Muscle layer of duodenum (tissue), 2 donors: ENCODE measurements around the gene CPTP.
"Not testable (repeated sequence)": the region's sequence is repeated elsewhere in the genome, so short reads cannot be mapped to it uniquely, and the experiment has no call there.

ENCODE experiments used
- H3K27ac ChIP-seq: one replicate; pipeline ENCODE4 v1.7.0; 2013; ENCODE audit warnings: mild to moderate bottlenecking, low read length
- H3K27me3 ChIP-seq: one replicate; pipeline ENCODE4 v1.7.0; 2013; ENCODE audit warnings: low read depth, mild to moderate bottlenecking, control low read depth, low read length
- H3K36me3 ChIP-seq, 2 donors: one replicate each; pipeline ENCODE4 v1.7.0; 2013; ENCODE audit warnings: low read length in 2 of 2, control low read depth in 1 of 2, mild to moderate bottlenecking in 1 of 2; ENCODE audit not compliant: insufficient read depth in 2 of 2, control insufficient read depth in 1 of 2
- H3K4me1 ChIP-seq, 2 donors: one replicate each; pipeline ENCODE4 v1.7.0; 2013; ENCODE audit warnings: low read length in 2 of 2, mild to moderate bottlenecking in 2 of 2, control low read depth in 1 of 2, moderate library complexity in 1 of 2; ENCODE audit not compliant: insufficient read depth in 2 of 2, control insufficient read depth in 1 of 2
- H3K4me3 ChIP-seq, 2 donors: one replicate each; pipeline ENCODE4 v1.7.0; 2013; ENCODE audit warnings: low read length in 2 of 2, low read depth in 1 of 2, mild to moderate bottlenecking in 1 of 2
- H3K9me3 ChIP-seq, 2 donors: one replicate each; pipeline ENCODE4 v1.7.0; 2013; ENCODE audit warnings: low read length in 2 of 2, control low read depth in 1 of 2, mild to moderate bottlenecking in 1 of 2; ENCODE audit not compliant: control insufficient read depth in 1 of 2
- donor health status: healthy.

Gene CPTP

DNA sequence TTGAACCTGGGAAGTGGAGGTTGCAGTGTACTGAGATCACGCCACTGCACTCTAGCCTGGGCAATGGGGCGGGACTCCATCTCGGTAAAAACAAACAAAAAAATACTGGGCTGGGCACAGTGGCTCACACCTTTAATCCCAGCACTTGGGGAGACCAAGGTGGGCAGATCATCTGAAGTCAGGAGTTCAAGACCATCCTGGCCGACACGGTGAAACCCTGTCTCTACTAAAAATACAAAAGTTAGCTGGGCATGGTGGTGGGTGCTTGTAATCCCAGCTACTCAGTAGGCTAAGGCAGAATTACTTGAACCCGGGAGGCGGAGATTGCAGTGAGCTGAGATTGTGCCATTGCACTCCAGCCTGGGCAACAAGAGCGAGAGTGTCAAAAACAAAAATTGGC is 8.4 kb upstream of the CPTP start:
- H3K27ac ChIP-seq, H3K9me3 ChIP-seq, H3K4me3 ChIP-seq, H3K27me3 ChIP-seq: not testable (repeated sequence)
- peaks cover 19 to 60% of the 10 kb centered on the region in 2 donors for H3K36me3 ChIP-seq
- peaks cover 0 to 25% of the 10 kb centered on the region in 2 donors for H3K4me1 ChIP-seq

- Histone ChIP-seq H3K27me3 (no peaks in the 10 kb centered on the region), H3K4me1 (peaks cover 0 to 35% of the 10 kb centered on the region in 2 donors), H3K36me3 (peaks cover 13 to 54% of the 10 kb centered on the region in 2 donors), H3K9me3 (no peaks in the 10 kb centered on the region), H3K27ac (no peak overlapping the region), H3K4me3 (no peak overlapping the region)
These were observed 7.2 kb upstream of the CPTP start for GRCh38 chr1:1317420-1317819.

DNA sequence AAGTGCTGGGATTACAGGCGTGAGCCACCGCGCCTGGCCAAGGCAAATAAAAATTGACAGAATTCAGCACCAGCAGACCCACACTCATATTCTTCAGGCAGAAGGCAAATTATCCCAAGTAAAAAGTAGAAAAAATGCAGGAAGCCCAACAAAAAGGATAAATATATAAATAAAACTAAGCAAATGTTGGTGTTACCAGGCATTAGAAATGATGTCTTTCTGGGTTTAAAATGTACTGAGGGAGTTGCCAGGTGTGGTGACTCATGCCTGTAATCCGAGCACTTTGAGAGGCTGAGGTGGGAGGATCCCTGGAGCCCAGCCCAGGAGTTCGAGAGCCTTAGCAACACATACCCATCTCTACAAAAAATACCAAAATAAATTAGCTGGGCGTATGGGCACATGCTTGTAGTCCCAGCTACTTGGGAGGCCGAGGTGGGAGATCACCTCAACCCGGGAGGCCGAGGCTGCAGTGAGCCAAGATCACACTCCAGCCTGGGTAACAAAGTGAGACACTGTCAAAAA is 6.4 kb upstream of the CPTP start:
- no peaks in the 10 kb centered on the region for H3K9me3 ChIP-seq
- no peaks in the 10 kb centered on the region for H3K27me3 ChIP-seq
- H3K4me3 ChIP-seq = no peak overlapping the region
- peaks cover 13 to 47% of the 10 kb centered on the region in 2 donors for H3K36me3 ChIP-seq
- peaks cover 0 to 40% of the 10 kb centered on the region in 2 donors for H3K4me1 ChIP-seq
- H3K27ac ChIP-seq = no peak overlapping the region

GRCh38 chr1:1318777-1319645 is 5.6 kb upstream of the CPTP start:
- Histone ChIP-seq H3K9me3 (no peaks in the 10 kb centered on the region), H3K27me3 (no peaks in the 10 kb centered on the region), H3K27ac (no peak overlapping the region), H3K4me1 (peaks cover 0 to 45% of the 10 kb centered on the region in 2 donors), H3K4me3 (no peak overlapping the region), H3K36me3 (peaks cover 12 to 39% of the 10 kb centered on the region in 2 donors)

- Histone ChIP-seq H3K9me3 (no peaks in the 10 kb centered on the region), H3K27ac (no peak overlapping the region), H3K27me3 (no peaks in the 10 kb centered on the region), H3K36me3 (peaks cover 6 to 33% of the 10 kb centered on the region in 2 donors), H3K4me3 (no peak overlapping the region), H3K4me1 (peaks cover 0 to 45% of the 10 kb centered on the region in 2 donors)
These were observed 5.0 kb upstream of the CPTP start for GRCh38 chr1:1319646-1319941.

- no peak overlapping the region for H3K4me3 ChIP-seq
- no peaks in the 10 kb centered on the region for H3K27me3 ChIP-seq
- H3K27ac ChIP-seq = no peak overlapping the region
- H3K4me1 ChIP-seq = peaks cover 6 to 55% of the 10 kb centered on the region in 2 donors
- no peaks in the 10 kb centered on the region for H3K9me3 ChIP-seq
- peaks cover 6 to 26% of the 10 kb centered on the region in 2 donors for H3K36me3 ChIP-seq
These were observed 3.7 kb upstream of the CPTP start for GRCh38 chr1:1320666-1321448.

- H3K4me1 ChIP-seq = peaks cover 6 to 61% of the 10 kb centered on the region in 2 donors
- H3K27me3 ChIP-seq = no peaks in the 10 kb centered on the region
- no peak overlapping the region for H3K4me3 ChIP-seq
- H3K36me3 ChIP-seq = peaks cover 6 to 26% of the 10 kb centered on the region in 2 donors
- H3K9me3 ChIP-seq = no peaks in the 10 kb centered on the region
- H3K27ac ChIP-seq = no peak overlapping the region
These were observed 3.1 kb upstream of the CPTP start for GRCh38 chr1:1321477-1321876.

GRCh38 chr1:1322418-1322817 is 2.2 kb upstream of the CPTP start:
- no peaks in the 10 kb centered on the region for H3K9me3 ChIP-seq

DNA sequence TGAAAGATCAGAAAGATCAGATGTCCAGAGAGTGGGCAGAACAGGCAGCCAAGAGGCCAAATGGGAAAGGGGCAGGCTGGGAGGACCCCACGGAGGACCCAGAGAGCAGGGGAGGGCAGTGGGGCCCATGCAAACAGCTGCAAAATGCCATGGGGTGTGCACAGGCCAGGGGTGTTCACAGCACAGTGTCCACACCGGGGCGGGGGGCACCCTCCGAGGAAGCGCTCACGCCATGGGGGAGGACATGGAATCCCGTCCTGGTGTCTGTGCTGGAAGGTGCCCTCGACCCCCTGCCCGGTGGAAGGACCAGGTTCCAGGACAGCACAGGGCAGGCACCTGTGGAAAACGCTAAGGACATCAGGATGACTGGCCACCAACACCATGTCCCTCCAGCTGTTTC is 1.6 kb upstream of the CPTP start:
- Histone ChIP-seq H3K27me3 (no peaks in the 10 kb centered on the region), H3K4me1 (peaks cover 6 to 57% of the 10 kb centered on the region in 2 donors), H3K9me3 (no peaks in the 10 kb centered on the region), H3K27ac (no peak overlapping the region), H3K4me3 (no peak overlapping the region), H3K36me3 (peaks cover 6 to 37% of the 10 kb centered on the region in 2 donors)

More at GRCh38 chr1:1322418-1322817, 2.2 kb upstream of the CPTP start:
- no peaks in the 10 kb centered on the region for H3K27me3 ChIP-seq
- H3K27ac ChIP-seq = no peak overlapping the region
- no peak overlapping the region for H3K4me3 ChIP-seq
- peaks cover 6 to 62% of the 10 kb centered on the region in 2 donors for H3K4me1 ChIP-seq
- H3K36me3 ChIP-seq = peaks cover 6 to 35% of the 10 kb centered on the region in 2 donors

DNA sequence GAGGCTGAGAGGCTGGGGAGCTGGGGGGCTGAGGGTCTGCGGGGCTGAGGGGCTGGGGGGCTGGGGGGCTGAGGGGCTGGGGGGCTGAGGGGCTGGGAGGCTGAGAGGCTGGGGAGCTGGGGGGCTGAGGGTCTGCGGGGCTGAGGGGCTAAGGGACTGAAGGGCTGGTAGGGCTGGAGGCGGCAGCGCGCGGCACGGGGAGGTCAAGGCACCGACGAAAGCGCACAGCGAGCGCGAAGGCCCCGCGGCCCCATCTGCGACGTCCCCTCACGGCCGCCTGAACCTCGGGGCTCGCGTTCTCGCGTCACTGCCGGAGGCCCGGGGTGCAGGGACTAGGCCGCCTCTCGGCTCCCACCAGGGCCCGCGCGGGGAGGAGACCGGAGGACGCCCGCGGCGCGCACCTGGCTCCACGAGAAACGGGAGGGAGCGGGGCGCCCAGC is 498 bp upstream of the CPTP start:
- Histone ChIP-seq H3K27ac (no peak overlapping the region), H3K9me3 (no peaks in the 10 kb centered on the region), H3K4me1 (peaks cover 6 to 45% of the 10 kb centered on the region in 2 donors), H3K36me3 (peaks cover 2 to 43% of the 10 kb centered on the region in 2 donors), H3K27me3 (no peaks in the 10 kb centered on the region), H3K4me3 (peak overlapping the region; percentile 46 to 94)
